K562 (cell line): Measurements from ENCODE around the gene IL23A. TPM values are rescaled to one million over a fixed set of nuclear protein-coding genes. Genes with fewer than 3 reads are reported as not detected.

ENCODE experiments used
- ARID1B ChIP-seq: fragments of 450-650 bp; IDR thresholded peaks from 2 replicates; pipeline ENCODE4 v1.6.1; 2016; ENCODE audit warnings: antibody characterized with exemption, mild to moderate bottlenecking, inconsistent platforms
- EGR1 ChIP-seq: fragments of 450-650 bp; conservative IDR thresholded peaks from 2 replicates; pipeline ENCODE4 v1.6.1; 2017; ENCODE audit warnings: mild to moderate bottlenecking
- MCM2 ChIP-seq: fragments of 450-650 bp; IDR thresholded peaks from 2 replicates; pipeline ENCODE4 v1.6.1; 2017; ENCODE audit warnings: low read depth, mild to moderate bottlenecking
- NBN ChIP-seq: fragments of 450-650 bp; IDR thresholded peaks from 2 replicates; pipeline ENCODE4 v1.6.1; 2016; ENCODE audit warnings: low read depth, mild to moderate bottlenecking
- NCOA1 ChIP-seq: fragments of 450-650 bp; IDR thresholded peaks from 2 replicates; pipeline ENCODE4 v1.6.1; 2016; ENCODE audit warnings: low read depth
- ZFP30 ChIP-seq: fragments of 250-450 bp; sonication (Bioruptor Pico); IDR thresholded peaks from 2 replicates; pipeline ENCODE4 v1.8.0; 2022; ENCODE audit warnings: moderate library complexity, mild to moderate bottlenecking, inconsistent platforms, borderline replicate concordance
- polyA plus RNA-seq, 8 experiments: library from polyadenylated mRNA; depleted of rRNA in 4 of 8; stranded (reverse) in 5 of 8; unstranded in 3 of 8; fragments of >200 nt; fragmentation: Nextera tagmentation in 2 of 8; fragmentation: Illumina TruSeq in 1 of 8; extraction: Ambion mirVana in 2 of 8; extraction: Trizol in 1 of 8; gene quantifications; 2 replicates each; pipeline versions ENCODE4 v1.2.1 to v1.2.3, GENCODE V29; 2011 to 2014; ENCODE audit warnings: inconsistent platforms in 1 of 8, missing spikeins in 1 of 8
- total RNA-seq, 7 experiments: library from RNA; depleted of rRNA in 6 of 7; stranded (reverse); fragments of >200 nt in 6 of 7; fragmentation: Illumina TruSeq in 2 of 7; extraction: Trizol in 2 of 7; gene quantifications; 2 replicates each; pipeline versions ENCODE4 v1.2.1 to v1.2.3, GENCODE V29; 2011 to 2021; ENCODE audit warnings: low replicate concordance in 1 of 7
- TF ChIP-seq, protein P1 (sequence below), 3 experiments: fragments of 200-800 bp in 1 of 3; fragments of 250-450 bp in 1 of 3; fragments of 450-650 bp in 1 of 3; sonication (Bioruptor Pico) in 1 of 3; sonication (Bioruptor generic) in 1 of 3; formaldehyde crosslinking in 1 of 3; IDR thresholded peaks; 2 replicates each; pipeline versions ENCODE4 v1.6.1 to v1.8.0; 2016 to 2022; ENCODE audit warnings: mild to moderate bottlenecking in 2 of 3, missing genetic modification characterization in 2 of 3, missing compliant biosample characterization in 1 of 3, moderate library complexity in 1 of 3
- TF ChIP-seq, protein P2 (sequence below): sonication (generic); formaldehyde crosslinking; IDR thresholded peaks from 2 replicates; pipeline ENCODE4 v1.8.0; 2022; ENCODE audit warnings: mild to moderate bottlenecking, missing genetic modification reagents
- TF ChIP-seq, protein P3 (sequence below): fragments of 250-450 bp; sonication (Bioruptor Pico); IDR thresholded peaks from 2 replicates; pipeline ENCODE4 v1.8.0; 2022; ENCODE audit warnings: inconsistent platforms, mild to moderate bottlenecking, moderate library complexity, borderline replicate concordance
- TF ChIP-seq, protein P4 (sequence below): fragments of 250-450 bp; sonication (Bioruptor Pico); IDR thresholded peaks from 2 replicates; pipeline ENCODE4 v1.8.0; 2022; ENCODE audit warnings: inconsistent platforms
- TF ChIP-seq, protein P5 (sequence below): fragments of 450-650 bp; formaldehyde crosslinking; IDR thresholded peaks from 2 replicates; pipeline ENCODE4 v1.4.0; 2020; ENCODE audit warnings: mild to moderate bottlenecking, moderate library complexity
- TF ChIP-seq, protein P6 (sequence below): fragments of 250-450 bp; sonication (Bioruptor Pico); IDR thresholded peaks from 2 replicates; pipeline ENCODE4 v1.9.0; 2021; ENCODE audit warnings: mild to moderate bottlenecking, inconsistent platforms

Gene IL23A
- total and polyA plus RNA-seq, 9 of the 15 experiments (the other 6 are each of a cell fraction or from before 2014, with no cell fraction given) = 4.4 to 37.2 (median 9.6) TPM

DNA sequence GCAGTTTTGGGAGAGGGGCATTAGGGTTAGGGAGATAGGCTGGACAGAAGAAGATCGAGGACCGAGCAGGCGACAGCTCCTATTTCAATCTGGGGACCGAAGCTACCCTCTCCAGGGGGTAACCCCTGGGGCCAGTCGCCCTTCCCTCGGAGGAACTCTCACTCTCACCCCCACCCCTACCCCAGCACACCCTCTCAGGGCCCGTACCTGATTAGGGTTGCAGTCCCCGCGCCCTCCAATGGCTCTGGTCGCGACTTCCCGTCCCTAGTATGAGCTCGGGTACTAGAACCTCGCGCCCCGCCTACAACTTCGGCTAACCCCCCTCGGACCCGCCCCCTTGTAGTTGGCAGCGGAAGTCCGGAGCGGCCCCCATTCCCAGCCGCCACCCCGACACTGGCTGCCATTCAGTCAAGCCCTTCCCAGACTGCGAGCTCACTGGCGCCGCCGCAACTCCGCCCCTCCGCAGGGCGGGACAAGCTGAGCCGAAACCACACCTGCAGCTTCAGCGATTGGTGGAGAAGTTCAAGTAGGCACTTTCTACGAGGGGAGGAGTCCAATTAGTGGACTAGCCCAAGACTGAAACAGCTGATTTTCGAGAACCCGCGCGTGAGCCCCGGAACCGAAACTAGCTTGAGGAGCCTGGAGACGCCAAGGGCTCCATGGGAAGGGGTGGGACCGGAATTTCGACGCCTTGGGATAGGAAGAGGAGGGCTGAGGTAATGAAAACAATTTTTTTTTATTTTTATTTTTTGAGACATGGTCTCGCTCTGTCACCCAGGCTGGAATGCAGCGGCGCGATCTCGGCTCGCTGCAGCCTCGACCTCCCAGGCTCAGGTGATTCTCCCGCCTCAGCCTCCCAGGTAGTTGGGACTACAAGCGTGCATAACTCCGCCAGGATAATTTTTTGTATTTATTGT is 21.4 kb downstream of the IL23A start, which contains the start of gene STAT2 (continued):
- TF ChIP-seq, protein P1, sequence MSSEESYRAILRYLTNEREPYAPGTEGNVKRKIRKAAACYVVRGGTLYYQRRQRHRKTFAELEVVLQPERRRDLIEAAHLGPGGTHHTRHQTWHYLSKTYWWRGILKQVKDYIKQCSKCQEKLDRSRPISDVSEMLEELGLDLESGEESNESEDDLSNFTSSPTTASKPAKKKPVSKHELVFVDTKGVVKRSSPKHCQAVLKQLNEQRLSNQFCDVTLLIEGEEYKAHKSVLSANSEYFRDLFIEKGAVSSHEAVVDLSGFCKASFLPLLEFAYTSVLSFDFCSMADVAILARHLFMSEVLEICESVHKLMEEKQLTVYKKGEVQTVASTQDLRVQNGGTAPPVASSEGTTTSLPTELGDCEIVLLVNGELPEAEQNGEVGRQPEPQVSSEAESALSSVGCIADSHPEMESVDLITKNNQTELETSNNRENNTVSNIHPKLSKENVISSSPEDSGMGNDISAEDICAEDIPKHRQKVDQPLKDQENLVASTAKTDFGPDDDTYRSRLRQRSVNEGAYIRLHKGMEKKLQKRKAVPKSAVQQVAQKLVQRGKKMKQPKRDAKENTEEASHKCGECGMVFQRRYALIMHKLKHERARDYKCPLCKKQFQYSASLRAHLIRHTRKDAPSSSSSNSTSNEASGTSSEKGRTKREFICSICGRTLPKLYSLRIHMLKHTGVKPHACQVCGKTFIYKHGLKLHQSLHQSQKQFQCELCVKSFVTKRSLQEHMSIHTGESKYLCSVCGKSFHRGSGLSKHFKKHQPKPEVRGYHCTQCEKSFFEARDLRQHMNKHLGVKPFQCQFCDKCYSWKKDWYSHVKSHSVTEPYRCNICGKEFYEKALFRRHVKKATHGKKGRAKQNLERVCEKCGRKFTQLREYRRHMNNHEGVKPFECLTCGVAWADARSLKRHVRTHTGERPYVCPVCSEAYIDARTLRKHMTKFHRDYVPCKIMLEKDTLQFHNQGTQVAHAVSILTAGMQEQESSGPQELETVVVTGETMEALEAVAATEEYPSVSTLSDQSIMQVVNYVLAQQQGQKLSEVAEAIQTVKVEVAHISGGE (CRISPR knock-in tag; IDR thresholded peaks at IDR 0.05) = peak in 1 of 3 experiments; percentile 87; a peak in 2 of 6 replicates
- TF ChIP-seq, protein P2, sequence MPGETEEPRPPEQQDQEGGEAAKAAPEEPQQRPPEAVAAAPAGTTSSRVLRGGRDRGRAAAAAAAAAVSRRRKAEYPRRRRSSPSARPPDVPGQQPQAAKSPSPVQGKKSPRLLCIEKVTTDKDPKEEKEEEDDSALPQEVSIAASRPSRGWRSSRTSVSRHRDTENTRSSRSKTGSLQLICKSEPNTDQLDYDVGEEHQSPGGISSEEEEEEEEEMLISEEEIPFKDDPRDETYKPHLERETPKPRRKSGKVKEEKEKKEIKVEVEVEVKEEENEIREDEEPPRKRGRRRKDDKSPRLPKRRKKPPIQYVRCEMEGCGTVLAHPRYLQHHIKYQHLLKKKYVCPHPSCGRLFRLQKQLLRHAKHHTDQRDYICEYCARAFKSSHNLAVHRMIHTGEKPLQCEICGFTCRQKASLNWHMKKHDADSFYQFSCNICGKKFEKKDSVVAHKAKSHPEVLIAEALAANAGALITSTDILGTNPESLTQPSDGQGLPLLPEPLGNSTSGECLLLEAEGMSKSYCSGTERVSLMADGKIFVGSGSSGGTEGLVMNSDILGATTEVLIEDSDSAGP = no peak
- no peak for TF ChIP-seq ZFP30
- TF ChIP-seq, protein P3, sequence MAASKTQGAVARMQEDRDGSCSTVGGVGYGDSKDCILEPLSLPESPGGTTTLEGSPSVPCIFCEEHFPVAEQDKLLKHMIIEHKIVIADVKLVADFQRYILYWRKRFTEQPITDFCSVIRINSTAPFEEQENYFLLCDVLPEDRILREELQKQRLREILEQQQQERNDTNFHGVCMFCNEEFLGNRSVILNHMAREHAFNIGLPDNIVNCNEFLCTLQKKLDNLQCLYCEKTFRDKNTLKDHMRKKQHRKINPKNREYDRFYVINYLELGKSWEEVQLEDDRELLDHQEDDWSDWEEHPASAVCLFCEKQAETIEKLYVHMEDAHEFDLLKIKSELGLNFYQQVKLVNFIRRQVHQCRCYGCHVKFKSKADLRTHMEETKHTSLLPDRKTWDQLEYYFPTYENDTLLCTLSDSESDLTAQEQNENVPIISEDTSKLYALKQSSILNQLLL = no peak
- no peak for TF ChIP-seq MCM2
- TF ChIP-seq, protein P4, sequence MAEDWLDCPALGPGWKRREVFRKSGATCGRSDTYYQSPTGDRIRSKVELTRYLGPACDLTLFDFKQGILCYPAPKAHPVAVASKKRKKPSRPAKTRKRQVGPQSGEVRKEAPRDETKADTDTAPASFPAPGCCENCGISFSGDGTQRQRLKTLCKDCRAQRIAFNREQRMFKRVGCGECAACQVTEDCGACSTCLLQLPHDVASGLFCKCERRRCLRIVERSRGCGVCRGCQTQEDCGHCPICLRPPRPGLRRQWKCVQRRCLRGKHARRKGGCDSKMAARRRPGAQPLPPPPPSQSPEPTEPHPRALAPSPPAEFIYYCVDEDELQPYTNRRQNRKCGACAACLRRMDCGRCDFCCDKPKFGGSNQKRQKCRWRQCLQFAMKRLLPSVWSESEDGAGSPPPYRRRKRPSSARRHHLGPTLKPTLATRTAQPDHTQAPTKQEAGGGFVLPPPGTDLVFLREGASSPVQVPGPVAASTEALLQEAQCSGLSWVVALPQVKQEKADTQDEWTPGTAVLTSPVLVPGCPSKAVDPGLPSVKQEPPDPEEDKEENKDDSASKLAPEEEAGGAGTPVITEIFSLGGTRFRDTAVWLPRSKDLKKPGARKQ = no peak
- TF ChIP-seq NCOA1 = no peak
- TF ChIP-seq, protein P5, sequence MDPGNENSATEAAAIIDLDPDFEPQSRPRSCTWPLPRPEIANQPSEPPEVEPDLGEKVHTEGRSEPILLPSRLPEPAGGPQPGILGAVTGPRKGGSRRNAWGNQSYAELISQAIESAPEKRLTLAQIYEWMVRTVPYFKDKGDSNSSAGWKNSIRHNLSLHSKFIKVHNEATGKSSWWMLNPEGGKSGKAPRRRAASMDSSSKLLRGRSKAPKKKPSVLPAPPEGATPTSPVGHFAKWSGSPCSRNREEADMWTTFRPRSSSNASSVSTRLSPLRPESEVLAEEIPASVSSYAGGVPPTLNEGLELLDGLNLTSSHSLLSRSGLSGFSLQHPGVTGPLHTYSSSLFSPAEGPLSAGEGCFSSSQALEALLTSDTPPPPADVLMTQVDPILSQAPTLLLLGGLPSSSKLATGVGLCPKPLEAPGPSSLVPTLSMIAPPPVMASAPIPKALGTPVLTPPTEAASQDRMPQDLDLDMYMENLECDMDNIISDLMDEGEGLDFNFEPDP (CRISPR knock-in tag) = no peak
- TF ChIP-seq EGR1 = no peak
- 0 out of 2 replicates have a peak, but pooled peaks have one; percentile 59 for TF ChIP-seq NBN
- TF ChIP-seq, protein P6, sequence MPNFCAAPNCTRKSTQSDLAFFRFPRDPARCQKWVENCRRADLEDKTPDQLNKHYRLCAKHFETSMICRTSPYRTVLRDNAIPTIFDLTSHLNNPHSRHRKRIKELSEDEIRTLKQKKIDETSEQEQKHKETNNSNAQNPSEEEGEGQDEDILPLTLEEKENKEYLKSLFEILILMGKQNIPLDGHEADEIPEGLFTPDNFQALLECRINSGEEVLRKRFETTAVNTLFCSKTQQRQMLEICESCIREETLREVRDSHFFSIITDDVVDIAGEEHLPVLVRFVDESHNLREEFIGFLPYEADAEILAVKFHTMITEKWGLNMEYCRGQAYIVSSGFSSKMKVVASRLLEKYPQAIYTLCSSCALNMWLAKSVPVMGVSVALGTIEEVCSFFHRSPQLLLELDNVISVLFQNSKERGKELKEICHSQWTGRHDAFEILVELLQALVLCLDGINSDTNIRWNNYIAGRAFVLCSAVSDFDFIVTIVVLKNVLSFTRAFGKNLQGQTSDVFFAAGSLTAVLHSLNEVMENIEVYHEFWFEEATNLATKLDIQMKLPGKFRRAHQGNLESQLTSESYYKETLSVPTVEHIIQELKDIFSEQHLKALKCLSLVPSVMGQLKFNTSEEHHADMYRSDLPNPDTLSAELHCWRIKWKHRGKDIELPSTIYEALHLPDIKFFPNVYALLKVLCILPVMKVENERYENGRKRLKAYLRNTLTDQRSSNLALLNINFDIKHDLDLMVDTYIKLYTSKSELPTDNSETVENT (CRISPR knock-in tag) = no peak
- peak; percentile 30; the same call in 1 of the 2 replicates for TF ChIP-seq ARID1B
